Measurements from ENCODE around the gene PCGF5. TPM values are rescaled to one million over a fixed set of nuclear protein-coding genes. Genes with fewer than 3 reads are reported as not detected.

The PCGF5 gene
- total and polyA plus RNA-seq, 4 donors = 18.9 to 55.5 (median 32.2) TPM

GRCh38 chr10:91172348-91172747 lies 48.1 kb upstream of the PCGF5 start:
- no peak for TF ChIP-seq ZBTB33 (IDR thresholded peaks at IDR 0.05)
- TF ChIP-seq NR2F2 (IDR thresholded peaks at IDR 0.05) = no peak
- no peak for TF ChIP-seq REST (IDR thresholded peaks at IDR 0.05)
- TF ChIP-seq CTCF (IDR thresholded peaks at IDR 0.05; ENCODE audit: low read depth, low read length, missing input control) = no peak
- no peak for TF ChIP-seq RXRA (IDR thresholded peaks at IDR 0.05)
- no peak for TF ChIP-seq HNF4A (conservative IDR thresholded peaks at IDR 0.05)
- TF ChIP-seq HNF4G (IDR thresholded peaks at IDR 0.05) = no peak
- TF ChIP-seq YY1 (IDR thresholded peaks at IDR 0.05) = no peak
- 98% methylated on average over 2 of the region's 2 CpGs for WGBS
- H3K27me3 ChIP-seq (ENCODE audit: control insufficient read depth in 4 of 4, insufficient read depth in 4 of 4, low read length in 3 of 4) = no peaks in the 10 kb centered on the region
- H3K27ac ChIP-seq (ENCODE audit: low read depth in 1 of 2, low read length in 2 of 2) = no peak overlapping the region
- H3K36me3 ChIP-seq (ENCODE audit: control insufficient read depth in 4 of 4, insufficient read depth in 3 of 4, low read depth in 1 of 4, low read length in 3 of 4) = no peaks in the 10 kb centered on the region
- no peak overlapping the region for H3K4me3 ChIP-seq (ENCODE audit: low read depth in 1 of 3, low read length in 3 of 3)
- H3K9ac ChIP-seq (ENCODE audit: low read depth in 1 of 2, low read length in 2 of 2) = no peak overlapping the region
- no peaks in the 10 kb centered on the region for H3K4me1 ChIP-seq (ENCODE audit: control insufficient read depth in 4 of 4, insufficient read depth in 4 of 4, low read length in 3 of 4)
- no peaks in the 10 kb centered on the region for H3K9me3 ChIP-seq (ENCODE audit: control insufficient read depth in 4 of 4, low read length in 3 of 4)
- DNase-seq (ENCODE audit: low spot score) = no peak

- no peak for DNase-seq (ENCODE audit: low spot score)
- H3K27me3 ChIP-seq (ENCODE audit: control insufficient read depth in 4 of 4, insufficient read depth in 4 of 4, low read length in 3 of 4) = no peaks in the 10 kb centered on the region
- no peak overlapping the region for H3K9ac ChIP-seq (ENCODE audit: low read depth in 1 of 2, low read length in 2 of 2)
- peaks cover 0 to 9% (median 2%) of the 10 kb centered on the region in 4 donors for H3K4me1 ChIP-seq (ENCODE audit: control insufficient read depth in 4 of 4, insufficient read depth in 4 of 4, low read length in 3 of 4)
- H3K9me3 ChIP-seq (ENCODE audit: control insufficient read depth in 4 of 4, low read length in 3 of 4) = no peaks in the 10 kb centered on the region
- H3K27ac ChIP-seq (ENCODE audit: low read depth in 1 of 2, low read length in 2 of 2) = no peak overlapping the region
- TF ChIP-seq HNF4A (conservative IDR thresholded peaks at IDR 0.05) (no peak), SP1 (IDR thresholded peaks at IDR 0.05) (no peak), RXRA (IDR thresholded peaks at IDR 0.05) (no peak), MAX (IDR thresholded peaks at IDR 0.05) (no peak), ZBTB33 (IDR thresholded peaks at IDR 0.05) (no peak), REST (IDR thresholded peaks at IDR 0.05) (no peak), CTCF (IDR thresholded peaks at IDR 0.05; ENCODE audit: low read depth, low read length, missing input control) (no peak), GABPA (IDR thresholded peaks at IDR 0.05 in 1 of 2, conservative IDR thresholded peaks at IDR 0.05 in 1 of 2) (no peak), NR2F2 (IDR thresholded peaks at IDR 0.05) (no peak), RAD21 (IDR thresholded peaks at IDR 0.05) (no peak), FOXA2 (IDR thresholded peaks at IDR 0.05) (no peak), HNF4G (IDR thresholded peaks at IDR 0.05) (no peak), TAF1 (conservative IDR thresholded peaks at IDR 0.05) (no peak)
- WGBS = 94% methylated on average over 8 of the region's 8 CpGs
- H3K4me3 ChIP-seq (ENCODE audit: low read depth in 1 of 3, low read length in 3 of 3) = no peak overlapping the region
- H3K36me3 ChIP-seq (ENCODE audit: control insufficient read depth in 4 of 4, insufficient read depth in 3 of 4, low read depth in 1 of 4, low read length in 3 of 4) = no peaks in the 10 kb centered on the region
Observed at GRCh38 chr10:91185239-91185875, 35.1 kb upstream of the PCGF5 start.

Measured in liver (tissue), 9 donors.